HL-60/S4 (cell line): ENCODE data around the gene SHANK1.

Experiments used
- in situ Hi-C: fragments of 300-500 bp; cut with MboI; formaldehyde crosslinking; loops from 2 replicates; pipeline ENCODE4 v1.14.3; 2022; ENCODE audit warnings: low sequenced_read_pairs

The SHANK1 gene

DNA sequence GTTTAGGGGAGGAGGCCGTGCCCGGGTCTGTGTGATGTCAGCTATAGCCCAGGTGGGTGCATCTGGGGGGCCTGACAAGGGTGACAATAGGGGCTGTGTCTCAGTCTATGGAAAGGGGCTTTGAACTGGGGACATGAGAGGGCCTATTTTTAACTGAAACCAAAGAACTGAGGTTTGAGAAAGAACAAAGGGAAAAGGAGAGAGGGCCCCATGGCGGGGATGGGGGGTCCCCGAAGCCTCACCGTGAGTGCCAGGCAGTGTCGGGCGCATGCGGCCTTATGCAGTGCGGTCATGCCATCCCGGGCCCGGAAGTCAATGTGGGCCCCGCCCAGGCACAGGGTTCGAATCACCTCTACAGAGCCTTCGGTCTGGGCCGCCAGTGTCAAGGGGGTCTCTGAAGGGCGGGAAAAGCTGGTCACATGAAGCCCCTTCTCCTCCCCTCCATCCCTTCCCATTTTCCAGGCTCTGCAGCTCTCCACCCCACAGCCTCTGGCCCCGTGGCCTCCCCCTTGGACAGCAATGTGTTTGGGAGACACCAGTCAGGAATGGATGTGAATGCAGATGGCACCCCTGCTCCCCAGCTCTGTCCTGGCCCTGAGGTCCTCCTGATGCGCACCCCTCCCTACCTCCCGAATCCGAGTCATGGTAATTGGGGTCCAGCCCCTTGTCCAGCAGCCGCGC, 5.9 kb downstream of the SHANK1 start:
- in situ Hi-C loops = no loop called here

DNA sequence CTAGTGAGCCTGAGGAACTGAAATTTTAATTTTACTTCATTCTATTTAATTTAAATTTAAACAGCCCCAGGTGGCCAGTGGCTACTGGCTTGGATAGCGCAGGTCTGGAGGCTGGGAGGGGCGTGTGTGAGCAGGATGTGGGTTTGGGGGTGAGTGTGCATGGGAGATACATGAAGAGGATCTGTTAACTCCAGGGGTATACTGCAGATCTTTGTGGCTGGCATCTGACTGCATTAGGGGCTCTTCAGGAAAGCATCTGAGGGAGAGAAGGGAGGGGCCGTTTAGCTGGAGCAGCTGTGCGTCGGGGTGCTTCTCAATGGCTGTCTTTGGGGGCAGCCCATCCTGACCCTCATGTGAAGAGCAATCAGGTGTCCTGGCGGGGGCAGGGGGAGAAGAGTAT, 6.8 kb downstream of the SHANK1 start:
- in situ Hi-C loops = no loop called here

DNA sequence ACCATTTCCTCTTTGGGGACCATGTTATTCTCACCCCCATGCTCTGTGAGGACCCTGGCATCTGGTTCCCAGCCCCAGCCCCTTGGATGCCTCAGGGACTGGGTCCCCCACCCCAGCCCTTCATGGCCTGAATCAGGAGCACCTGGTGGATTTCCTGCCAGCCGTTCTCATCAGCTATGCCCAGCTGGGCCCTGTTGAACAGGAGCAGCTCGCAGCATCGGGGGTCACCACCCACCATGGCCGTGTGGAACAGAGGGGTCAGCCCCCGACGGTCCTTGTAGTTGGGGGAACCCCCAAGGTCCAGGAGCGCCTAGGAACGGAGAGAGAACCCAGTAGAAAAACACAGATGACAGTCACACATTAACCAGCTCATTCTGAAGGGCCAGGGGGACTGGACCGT, 7.8 kb downstream of the SHANK1 start:
- in situ Hi-C loops = no loop called here

DNA sequence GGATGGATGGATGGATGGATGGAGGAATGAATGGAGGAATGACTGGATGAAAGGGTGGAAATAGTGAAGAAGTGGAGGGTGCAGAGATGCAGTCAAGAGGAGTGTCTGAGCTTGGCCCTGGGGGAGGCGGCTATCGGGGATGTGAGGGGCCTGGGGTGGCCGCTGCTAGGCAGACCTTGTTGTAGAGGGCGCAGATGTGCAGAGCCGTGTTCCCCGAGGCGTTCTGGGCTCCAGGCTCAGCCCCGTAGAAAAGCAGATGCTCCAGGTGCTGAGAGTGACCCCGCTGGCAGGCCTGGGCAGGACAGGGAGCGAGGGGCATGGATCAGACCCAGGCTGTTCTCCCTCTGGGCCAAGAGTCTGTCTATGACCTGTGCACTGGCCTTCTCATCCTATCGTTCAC, 8.4 kb downstream of the SHANK1 start:
- in situ Hi-C loops = no loop called here

DNA sequence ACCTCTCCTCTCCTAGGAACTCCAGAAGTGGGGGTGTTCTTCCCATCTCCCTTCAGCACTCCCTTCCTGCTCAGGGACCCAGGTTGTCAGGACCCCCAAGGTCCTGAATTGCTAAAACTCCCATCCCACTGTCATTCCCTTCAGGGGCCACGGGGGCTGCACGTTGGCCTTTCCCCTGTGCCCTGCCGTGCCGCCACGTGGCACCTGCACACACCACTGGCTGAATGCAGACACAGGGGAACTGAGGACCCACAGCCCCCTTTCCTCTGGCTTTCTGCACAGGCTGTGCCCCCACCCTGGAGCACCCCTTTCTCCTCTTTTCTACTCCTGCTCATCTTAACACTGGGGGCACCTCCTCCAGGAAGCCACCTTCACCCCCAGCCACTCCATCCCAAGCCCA, 9.0 kb downstream of the SHANK1 start:
- in situ Hi-C loops = no loop called here

DNA sequence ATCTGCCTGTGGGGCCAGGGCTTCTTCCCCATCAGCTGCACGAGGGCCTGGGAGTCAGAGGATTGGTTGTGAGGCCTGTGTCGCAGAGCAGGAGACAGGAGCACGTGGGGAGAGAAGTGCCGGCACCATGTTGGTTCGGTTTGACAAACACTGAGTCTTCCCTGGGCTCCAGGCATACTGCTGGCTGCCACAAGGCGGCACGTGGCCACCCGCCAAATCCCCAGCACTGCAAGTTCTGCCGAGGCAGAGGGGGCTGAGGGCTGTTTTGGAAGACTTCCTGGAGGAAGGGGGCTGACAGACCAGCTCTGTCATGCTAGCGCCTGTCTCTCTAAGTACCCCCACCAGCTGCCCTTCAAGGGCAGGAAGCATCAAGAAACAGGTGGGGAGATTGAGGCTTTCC, 9.5 kb downstream of the SHANK1 start:
- in situ Hi-C loops = no loop called here

DNA sequence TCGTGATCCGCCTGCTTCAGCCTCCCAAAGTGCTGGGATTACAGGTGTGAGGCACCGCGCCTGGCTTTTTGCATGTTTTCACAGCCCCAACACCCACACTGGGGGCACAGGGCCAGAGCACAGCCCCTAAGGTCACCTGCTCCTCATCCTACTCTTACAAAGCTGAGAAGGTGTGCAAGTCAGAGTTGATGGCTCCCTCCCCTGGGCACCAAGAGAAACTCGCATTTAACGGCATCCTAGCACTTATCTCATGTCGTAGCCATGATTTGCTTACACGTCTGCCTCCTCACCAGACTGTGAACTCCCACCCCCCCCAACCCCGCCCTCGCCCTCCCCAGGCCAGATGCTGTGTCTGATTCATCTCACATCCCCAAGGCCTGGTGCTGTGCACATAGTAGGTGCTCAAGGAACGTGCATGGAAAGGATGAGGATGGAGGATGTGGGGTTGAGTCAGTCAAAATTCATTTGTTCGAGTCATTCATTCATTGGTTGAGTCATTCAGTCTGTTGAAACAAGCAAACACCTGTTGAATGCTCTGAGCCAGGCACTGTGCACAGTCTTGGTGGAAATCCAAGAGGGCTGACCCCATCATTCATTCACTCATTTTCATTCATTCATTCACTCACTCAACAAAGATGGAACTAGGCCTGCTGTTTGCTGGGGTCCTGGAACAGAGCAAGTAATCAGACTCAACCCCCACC, 11.3 kb downstream of the SHANK1 start:
- in situ Hi-C loops = no loop called here

DNA sequence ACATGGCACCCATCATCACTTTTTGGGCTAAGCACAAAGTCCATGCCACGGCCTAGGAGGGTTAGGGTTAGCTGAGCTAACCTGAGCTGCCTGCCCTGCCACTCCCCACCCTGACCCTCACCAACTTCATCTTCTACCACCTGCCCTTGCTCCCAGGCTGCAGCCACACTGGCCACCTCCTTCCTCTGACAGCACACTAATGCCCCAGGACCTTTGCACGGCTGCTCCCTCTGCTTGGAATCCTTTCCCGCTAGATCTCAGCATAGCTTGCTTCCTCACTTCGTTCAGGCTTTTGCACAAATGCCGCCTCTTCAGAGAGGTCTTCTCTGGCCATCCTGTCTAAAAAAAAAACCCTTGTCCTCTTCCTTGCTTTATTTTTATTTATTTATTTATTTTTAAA, 13.2 kb downstream of the SHANK1 start:
- in situ Hi-C loops = no loop called here

DNA sequence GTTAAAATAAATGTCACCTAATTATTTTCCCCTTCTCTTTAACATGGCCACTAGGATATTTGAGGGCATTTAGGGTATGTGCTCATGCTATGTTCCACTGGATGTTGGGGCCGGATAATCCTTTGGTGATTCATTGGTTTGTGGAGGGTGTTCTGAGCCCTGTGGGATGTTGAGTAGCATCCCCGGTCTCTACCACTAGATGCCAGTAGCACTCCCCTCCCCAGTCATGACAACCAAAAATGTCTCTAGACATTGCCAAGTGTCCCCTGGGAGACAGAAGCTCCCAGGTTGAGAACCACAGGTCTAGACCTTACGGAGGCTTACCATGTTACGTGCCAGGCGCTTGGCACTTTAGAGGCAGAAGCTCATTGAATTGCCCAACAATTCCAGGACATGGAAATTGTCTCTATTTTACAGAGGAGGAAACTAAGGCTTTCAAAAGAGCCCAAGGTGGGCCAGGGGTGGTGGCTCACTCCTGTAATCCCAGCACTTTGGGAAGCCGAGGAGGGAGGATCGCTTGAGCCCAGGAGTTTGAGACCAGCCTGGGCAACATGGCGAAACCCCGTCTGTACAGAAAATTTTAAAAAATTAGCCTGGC, 14.1 kb downstream of the SHANK1 start:
- in situ Hi-C loops = no loop called here

DNA sequence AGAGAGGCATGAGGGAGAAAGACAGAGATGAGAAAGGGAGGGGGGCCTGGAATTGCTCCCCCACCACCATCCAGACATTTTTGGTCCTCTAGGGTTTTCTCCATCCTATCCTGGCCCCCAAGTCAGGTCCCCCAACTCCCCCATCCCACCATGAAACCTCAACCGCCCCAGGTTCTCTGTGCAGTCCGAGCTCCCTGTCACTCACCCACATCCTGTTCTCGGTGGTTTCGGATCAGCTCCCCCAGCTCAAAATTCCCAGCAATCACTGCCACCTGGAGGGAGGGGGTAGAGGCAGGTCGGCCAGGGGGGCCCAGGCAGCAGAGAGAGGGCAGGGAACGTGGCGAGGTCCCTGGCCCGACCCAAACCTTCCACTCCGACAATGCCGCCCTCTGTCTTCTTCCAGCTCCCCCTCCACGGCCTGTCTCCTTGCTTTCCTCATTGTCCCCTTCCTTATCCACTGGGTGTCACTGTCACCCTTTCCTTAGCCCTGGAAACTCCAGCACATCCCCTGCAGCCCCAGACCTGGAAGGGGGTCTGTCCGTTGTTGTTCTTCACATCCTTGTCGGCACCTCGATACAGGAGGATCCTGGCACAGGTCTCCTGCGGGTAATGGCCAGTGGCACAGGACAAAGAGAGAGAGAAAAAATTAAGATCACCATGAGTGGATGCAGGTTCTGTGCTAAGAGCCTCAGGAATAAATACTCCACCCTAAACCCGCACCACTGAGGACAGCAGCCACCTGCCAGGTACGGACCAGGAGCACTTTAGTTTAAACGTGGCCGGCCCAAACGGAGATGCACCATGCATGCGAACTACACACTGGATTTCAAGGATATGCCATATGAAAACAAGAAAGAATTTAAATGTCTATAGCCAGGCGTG, 15.4 kb downstream of the SHANK1 start:
- in situ Hi-C loops = no loop called here

DNA sequence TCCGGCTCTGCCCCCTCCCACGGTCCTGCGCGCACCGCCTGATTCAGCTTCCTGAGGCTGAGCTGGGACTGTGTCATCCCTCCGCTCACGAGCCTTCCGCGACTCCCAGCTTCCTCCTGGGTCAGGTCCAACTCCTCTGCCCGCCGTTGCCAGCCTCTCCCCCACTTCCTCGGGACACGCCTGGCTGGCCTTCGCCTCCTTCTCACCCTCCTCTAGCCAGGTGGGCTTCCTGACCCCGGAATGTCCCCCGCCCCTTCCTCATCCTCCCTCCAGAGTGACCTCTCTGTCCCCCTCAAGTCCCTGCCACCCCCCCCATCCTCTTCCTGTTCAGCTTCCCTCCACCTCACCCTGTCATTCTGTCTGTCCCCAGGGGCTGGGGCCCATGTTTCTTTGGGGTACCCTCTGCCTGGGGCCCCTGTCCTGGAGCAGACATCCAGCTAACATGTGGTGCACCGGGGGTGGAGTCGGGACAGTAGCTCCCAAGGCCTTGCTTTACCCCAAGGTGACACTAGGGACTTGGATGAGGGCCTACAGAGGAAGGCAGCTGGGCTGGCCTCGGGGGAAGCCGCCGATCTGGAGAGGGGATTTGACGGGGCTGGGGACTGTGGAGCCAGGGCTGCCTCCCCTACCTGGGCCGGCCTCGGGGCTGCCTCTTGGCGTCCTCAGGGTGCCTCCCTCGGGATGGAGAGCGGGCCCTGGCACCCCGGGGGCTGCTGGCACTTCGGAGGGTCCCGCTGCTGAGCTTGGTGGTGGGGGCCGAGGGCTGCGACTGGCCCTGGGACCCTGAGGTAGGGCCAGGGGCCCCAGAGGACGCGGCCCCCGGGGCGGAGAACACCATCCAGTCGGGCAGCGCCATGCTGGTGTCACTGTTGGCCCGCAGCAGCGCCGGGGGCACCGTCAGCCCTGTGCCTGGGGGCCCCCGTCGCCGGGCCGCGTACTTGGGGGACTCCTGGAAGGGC, 16.5 kb downstream of the SHANK1 start:
- in situ Hi-C loops = no loop called here

DNA sequence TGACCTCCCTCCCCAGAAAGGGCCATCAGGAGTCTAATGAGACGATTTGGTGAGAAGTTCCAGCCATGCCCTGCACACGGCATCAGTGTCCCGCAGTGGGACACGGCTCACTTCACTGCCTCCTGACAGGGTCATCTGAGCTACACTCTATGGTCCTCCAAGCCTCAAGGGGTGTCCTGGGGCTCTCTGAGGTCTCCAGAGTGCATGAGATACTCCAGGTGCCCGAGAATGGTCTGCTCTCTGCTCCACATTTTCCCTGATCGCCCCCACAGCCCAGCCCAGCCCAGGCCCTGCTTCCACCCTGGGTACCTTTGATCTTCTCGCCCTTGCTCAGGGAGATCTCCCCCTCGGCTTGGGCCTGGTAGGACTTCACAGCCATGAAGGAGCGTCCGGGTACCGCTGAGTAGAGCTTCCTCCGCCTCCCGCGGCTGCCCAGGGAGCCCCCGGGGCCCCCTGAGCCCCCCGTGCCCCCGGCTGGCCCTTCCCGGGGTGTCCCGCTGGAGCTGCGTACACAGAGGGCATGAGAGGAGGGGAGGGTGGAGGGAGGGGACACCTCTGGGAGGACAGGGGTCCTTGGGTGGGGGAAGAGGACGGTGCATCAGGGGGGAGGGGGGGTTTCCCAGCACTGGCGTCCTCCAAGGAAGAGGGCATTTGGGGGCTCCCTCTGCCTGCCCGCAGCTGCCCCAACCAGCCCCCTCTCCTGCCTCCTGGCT, 17.3 kb downstream of the SHANK1 start:
- in situ Hi-C loops = no loop called here

DNA sequence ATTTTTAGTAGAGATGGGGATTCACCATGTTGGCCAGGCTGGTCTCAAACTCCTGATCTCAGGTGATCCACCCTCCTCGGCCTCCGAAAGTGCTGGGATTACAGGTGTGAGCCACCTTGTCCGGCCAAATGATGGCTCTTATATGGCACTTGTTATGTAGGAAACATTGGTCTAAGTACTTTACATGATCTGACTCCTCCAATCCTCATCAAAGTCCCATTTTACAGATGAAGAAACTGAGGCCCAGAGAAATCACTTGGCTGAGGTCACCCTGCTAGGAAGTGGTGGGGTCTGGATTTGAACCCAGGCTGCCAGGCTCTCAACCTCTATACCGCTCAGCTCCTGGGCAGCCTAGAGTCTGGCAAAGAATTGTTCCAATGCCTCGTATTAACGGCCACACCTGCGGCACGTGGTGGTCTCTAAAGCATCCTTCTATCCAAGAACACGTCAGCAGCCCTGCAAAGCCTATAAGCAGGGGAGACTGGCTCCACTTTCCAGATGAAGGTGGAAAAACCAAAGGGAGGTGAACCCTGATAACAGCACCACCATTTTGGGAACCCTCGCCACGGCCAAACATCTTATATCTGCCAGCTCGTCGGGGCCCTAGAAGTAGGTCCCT, 18.1 kb downstream of the SHANK1 start:
- in situ Hi-C loops = no loop called here

DNA sequence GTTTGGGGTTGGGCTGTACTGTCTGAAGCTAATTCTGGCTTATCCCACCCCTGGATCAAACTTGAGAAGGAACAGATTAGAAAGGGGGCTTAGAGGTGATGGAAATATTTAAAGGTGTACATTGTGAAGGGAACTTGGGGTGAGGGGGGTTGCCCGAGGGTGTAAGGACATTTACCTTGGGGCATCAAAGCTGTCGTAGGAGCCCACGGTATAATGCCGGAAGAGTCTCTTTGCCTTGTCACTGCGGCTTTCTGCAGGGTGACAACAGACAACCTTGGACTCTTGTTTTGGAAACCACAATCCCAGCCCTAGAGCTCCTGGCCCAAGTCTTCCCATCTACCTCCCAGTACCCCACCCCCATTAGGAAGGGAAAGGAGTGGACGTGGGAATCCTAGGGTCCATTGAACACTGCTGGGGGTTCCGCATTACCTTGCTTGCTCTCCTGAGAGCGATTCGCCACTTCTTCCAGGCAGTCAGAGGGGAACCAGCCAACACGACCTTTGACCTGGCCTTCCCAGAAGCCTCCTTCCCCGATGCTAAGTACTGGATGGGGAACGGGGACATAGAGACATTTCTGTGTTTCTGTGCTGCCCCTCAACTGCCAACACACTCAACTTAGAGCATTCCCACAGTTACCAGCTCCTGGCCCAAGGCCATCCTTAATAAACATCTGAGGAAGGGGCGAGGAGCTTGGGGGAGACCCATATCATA, 22.0 kb downstream of the SHANK1 start:
- in situ Hi-C loops = no loop called here

DNA sequence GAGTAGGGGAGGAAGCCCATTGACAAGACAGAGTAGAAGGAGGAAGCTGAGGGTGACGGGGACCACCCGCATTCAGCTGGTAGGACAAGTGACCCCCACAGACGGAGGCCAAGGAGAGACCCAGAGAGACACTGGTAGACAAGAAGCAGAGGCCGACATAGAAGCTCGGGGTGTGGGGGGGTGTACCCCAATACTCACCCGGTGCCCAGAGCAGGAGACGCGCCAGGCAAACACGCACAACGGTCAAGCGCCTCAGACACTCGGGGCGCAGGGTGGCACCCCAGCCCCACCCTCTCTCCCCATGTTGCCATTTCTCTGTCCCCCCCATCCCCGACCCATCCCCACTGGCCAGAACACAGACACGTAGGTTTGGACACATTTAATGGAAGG, 23.5 kb downstream of the SHANK1 start:
- in situ Hi-C loops = no loop called here

DNA sequence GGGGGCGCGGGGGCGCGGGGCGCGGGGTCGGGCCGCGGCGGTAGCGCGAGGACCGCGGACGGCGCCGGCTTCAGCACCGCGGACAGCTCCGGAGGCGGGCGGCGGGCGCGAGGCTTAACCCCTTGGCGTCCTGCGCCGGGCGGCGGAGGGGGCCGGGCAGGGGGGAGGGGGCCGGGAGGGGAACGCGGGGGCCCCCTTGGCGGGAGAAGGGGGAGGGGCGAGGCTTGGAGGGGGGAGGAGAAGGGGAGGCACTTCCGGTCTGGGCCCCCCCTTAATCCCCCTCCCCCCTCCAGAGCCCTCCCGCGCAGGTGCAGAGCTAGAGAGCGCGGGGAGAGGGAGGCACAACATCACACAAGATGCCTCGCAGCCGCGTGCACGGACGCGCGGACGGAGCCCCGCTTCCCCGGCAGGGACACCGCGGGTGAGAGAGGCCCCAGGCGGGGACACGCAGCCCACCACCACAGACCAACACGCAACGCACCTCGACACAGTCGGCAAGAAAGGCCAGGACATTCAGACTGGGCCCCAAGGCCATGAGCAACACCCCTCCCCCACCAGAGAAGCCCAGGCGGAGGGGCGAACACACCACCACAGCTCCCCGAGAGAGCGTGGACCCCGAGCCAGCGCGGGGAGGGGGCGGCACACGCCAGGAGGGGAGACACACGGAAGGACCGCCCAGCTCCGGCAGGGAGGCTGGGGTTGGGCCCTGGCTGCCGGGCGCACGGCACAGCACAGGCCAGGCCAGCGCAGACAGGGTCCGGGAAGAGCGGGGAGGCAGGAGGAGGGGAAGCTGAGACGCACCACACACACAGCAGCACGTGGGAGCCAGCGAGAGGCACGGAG, 24.1 kb downstream of the SHANK1 start:
- in situ Hi-C loops = no loop called here

DNA sequence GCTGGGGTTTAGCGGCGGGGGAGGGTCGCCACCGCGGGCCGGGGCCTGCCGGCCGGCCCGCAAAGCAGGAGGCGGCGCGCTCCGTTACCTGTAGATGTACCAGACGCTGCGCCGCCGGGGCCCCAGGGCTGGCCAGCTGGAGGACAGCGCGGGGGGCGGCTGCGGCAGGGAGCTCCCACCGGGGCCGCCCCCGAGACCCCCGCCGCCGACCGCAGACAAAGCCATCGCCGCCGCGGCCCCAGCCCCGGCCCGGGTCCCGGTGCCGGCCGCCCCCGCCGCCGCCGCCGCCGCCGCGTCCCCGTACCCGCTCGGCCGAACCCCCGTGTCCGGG, 24.8 kb downstream of the SHANK1 start:
- in situ Hi-C loops = no loop called here
